SK-N-SH treated with all-trans-retinoic acid at 6 μM for 48 hours (cell line): Measurements from ENCODE around the gene ZNF41.

Experiments
- ARNTL ChIP-seq: fragments of 450-650 bp; formaldehyde crosslinking; IDR thresholded peaks from 2 replicates; pipeline ENCODE4 v1.5.0; 2020; ENCODE audit warnings: low read depth, mild to moderate bottlenecking, moderate library complexity, borderline replicate concordance
- BACH2 ChIP-seq: fragments of 250-450 bp; sonication (Bioruptor Pico); IDR thresholded peaks from 2 replicates; pipeline ENCODE4 v1.9.0; 2021; ENCODE audit warnings: mild to moderate bottlenecking, borderline replicate concordance
- OSR1 ChIP-seq: fragments of 250-450 bp; sonication (Bioruptor Pico); IDR thresholded peaks from 2 replicates; pipeline ENCODE4 v1.8.0; 2022; ENCODE audit warnings: moderate library complexity, mild to moderate bottlenecking, inconsistent platforms
- PPARA ChIP-seq: fragments of 250-450 bp; sonication (Bioruptor Pico); IDR thresholded peaks from 2 replicates; pipeline ENCODE4 v1.5.0; 2020; ENCODE audit warnings: mild to moderate bottlenecking, borderline replicate concordance
- RARB ChIP-seq: fragments of 250-450 bp; sonication (Bioruptor Pico); IDR thresholded peaks from 2 replicates; pipeline ENCODE4 v1.8.0; 2021; ENCODE audit warnings: mild to moderate bottlenecking, moderate library complexity
- TOX ChIP-seq: fragments of 250-450 bp; sonication (Bioruptor Pico); IDR thresholded peaks from 2 replicates; pipeline ENCODE4 v1.8.0; 2021; ENCODE audit warnings: mild to moderate bottlenecking, moderate library complexity, borderline replicate concordance
- ZC3H10 ChIP-seq: fragments of 250-450 bp; sonication (Bioruptor Pico); IDR thresholded peaks from 2 replicates; pipeline ENCODE4 v1.5.1; 2021; ENCODE audit warnings: mild to moderate bottlenecking, moderate library complexity
- ZFP3 ChIP-seq: fragments of 250-450 bp; sonication (Bioruptor Pico); IDR thresholded peaks from 2 replicates; pipeline ENCODE4 v1.5.0; 2020; ENCODE audit warnings: mild to moderate bottlenecking, moderate library complexity
- ZFP30 ChIP-seq: fragments of 450-650 bp; formaldehyde crosslinking; IDR thresholded peaks from 2 replicates; pipeline ENCODE4 v1.5.0; 2022; ENCODE audit warnings: mild to moderate bottlenecking, moderate library complexity
- ZNF565 ChIP-seq: fragments of 450-650 bp; formaldehyde crosslinking; conservative IDR thresholded peaks from 2 replicates; pipeline ENCODE4 v1.5.0; 2020; ENCODE audit warnings: low read depth, mild to moderate bottlenecking, moderate library complexity
- ZNF70 ChIP-seq: fragments of 450-650 bp; formaldehyde crosslinking; IDR thresholded peaks from 2 replicates; pipeline ENCODE4 v1.5.0; 2020; ENCODE audit warnings: mild to moderate bottlenecking, moderate library complexity
- TF ChIP-seq, protein P1 (sequence below): fragments of 250-450 bp; sonication (Bioruptor Pico); IDR thresholded peaks from 2 replicates; pipeline ENCODE4 v1.5.1; 2020; ENCODE audit warnings: low read depth, mild to moderate bottlenecking, moderate library complexity
- TF ChIP-seq, protein P2 (sequence below): fragments of 250-450 bp; sonication (Bioruptor Pico); IDR thresholded peaks from 2 replicates; pipeline ENCODE4 v1.8.0; 2020; ENCODE audit warnings: mild to moderate bottlenecking, moderate library complexity, borderline replicate concordance
- TF ChIP-seq, protein P3 (sequence below): fragments of 250-450 bp; sonication (Bioruptor Pico); IDR thresholded peaks from 2 replicates; pipeline ENCODE4 v1.5.1; 2021; ENCODE audit warnings: mild to moderate bottlenecking, moderate library complexity

DNA sequence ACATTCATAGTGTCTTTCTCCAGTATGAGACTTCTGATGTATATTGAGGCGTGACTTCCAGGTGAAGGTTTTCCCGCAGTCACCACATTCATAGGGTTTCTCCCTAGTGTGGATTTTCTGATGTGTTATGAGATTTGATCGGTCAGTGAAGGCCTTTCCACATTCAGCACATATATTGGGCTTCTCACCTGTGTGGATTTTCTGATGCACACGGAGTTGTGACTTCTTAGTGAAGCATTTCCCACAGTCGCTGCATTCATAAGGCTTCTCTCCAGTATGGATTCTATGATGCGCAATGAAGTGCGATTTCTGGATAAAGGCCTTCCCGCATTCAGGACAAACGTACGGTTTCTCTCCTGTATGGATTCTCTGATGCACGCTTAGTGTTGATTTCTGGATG lies 35.4 kb downstream of the ZNF41 start:
- TF ChIP-seq, protein P1, sequence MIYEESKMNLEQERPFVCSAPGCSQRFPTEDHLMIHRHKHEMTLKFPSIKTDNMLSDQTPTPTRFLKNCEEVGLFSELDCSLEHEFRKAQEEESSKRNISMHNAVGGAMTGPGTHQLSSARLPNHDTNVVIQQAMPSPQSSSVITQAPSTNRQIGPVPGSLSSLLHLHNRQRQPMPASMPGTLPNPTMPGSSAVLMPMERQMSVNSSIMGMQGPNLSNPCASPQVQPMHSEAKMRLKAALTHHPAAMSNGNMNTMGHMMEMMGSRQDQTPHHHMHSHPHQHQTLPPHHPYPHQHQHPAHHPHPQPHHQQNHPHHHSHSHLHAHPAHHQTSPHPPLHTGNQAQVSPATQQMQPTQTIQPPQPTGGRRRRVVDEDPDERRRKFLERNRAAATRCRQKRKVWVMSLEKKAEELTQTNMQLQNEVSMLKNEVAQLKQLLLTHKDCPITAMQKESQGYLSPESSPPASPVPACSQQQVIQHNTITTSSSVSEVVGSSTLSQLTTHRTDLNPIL (CRISPR knock-in tag), result no peak
- no peak for TF ChIP-seq ZFP30
- no peak for TF ChIP-seq ARNTL (CRISPR knock-in tag)
- TF ChIP-seq TOX (CRISPR knock-in tag), result no peak
- no peak for TF ChIP-seq PPARA (CRISPR knock-in tag)
- TF ChIP-seq, protein P2, sequence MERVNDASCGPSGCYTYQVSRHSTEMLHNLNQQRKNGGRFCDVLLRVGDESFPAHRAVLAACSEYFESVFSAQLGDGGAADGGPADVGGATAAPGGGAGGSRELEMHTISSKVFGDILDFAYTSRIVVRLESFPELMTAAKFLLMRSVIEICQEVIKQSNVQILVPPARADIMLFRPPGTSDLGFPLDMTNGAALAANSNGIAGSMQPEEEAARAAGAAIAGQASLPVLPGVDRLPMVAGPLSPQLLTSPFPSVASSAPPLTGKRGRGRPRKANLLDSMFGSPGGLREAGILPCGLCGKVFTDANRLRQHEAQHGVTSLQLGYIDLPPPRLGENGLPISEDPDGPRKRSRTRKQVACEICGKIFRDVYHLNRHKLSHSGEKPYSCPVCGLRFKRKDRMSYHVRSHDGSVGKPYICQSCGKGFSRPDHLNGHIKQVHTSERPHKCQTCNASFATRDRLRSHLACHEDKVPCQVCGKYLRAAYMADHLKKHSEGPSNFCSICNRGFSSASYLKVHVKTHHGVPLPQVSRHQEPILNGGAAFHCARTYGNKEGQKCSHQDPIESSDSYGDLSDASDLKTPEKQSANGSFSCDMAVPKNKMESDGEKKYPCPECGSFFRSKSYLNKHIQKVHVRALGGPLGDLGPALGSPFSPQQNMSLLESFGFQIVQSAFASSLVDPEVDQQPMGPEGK, result no peak
- TF ChIP-seq OSR1, result no peak
- TF ChIP-seq, protein P3, sequence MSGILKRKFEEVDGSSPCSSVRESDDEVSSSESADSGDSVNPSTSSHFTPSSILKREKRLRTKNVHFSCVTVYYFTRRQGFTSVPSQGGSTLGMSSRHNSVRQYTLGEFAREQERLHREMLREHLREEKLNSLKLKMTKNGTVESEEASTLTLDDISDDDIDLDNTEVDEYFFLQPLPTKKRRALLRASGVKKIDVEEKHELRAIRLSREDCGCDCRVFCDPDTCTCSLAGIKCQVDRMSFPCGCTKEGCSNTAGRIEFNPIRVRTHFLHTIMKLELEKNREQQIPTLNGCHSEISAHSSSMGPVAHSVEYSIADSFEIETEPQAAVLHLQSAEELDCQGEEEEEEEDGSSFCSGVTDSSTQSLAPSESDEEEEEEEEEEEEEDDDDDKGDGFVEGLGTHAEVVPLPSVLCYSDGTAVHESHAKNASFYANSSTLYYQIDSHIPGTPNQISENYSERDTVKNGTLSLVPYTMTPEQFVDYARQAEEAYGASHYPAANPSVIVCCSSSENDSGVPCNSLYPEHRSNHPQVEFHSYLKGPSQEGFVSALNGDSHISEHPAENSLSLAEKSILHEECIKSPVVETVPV (CRISPR knock-in tag), result no peak
- TF ChIP-seq ZFP3 (CRISPR knock-in tag), result no peak
- no peak for TF ChIP-seq BACH2 (CRISPR knock-in tag)
- TF ChIP-seq ZNF565 (CRISPR knock-in tag), result no peak
- no peak for TF ChIP-seq ZC3H10 (CRISPR knock-in tag)
- no peak for TF ChIP-seq RARB (CRISPR knock-in tag)
- no peak for TF ChIP-seq ZNF70 (CRISPR knock-in tag)
